Esophagus squamous epithelium (tissue), 4 donors: Measurements from ENCODE around the gene GRK5.

Experiments
- CTCF ChIP-seq, 6 experiments: fragments of 450-650 bp in 4 of 6; fragments of 200-600 bp in 2 of 6; sonication (generic) in 2 of 6; IDR thresholded peaks; one replicate each; pipeline ENCODE4 v1.5.1; 2016 to 2019; ENCODE audit warnings: antibody characterized with exemption in 6 of 6, mild to moderate bottlenecking in 4 of 6, moderate library complexity in 4 of 6
- POLR2A ChIP-seq, 4 donors: fragments of 450-650 bp; IDR thresholded peaks; one replicate each; pipeline ENCODE4 v1.6.1; 2017; ENCODE audit warnings: antibody characterized with exemption in 4 of 4, mild to moderate bottlenecking in 4 of 4, moderate library complexity in 3 of 4

GRCh38 chr10:119201233-119201632 is 6.1 kb upstream of the GRK5 start:
- no peak for TF ChIP-seq CTCF (IDR thresholded peaks at IDR 0.05)
- TF ChIP-seq POLR2A (IDR thresholded peaks at IDR 0.05) = no peak
